ENCODE measurements around the gene MAP3K21.

- TF ChIP-seq CTCF (IDR thresholded peaks at IDR 0.05; ENCODE audit: low read depth, low read length, poor library complexity, severe bottlenecking) (no peak), EZH2phosphoT487 (IDR thresholded peaks at IDR 0.05; ENCODE audit: borderline replicate concordance, low read length) (no peak)
Measured at GRCh38 chr1:233361876-233362275, 34.4 kb downstream of the MAP3K21 start.

All from DOHH2 (cell line).